Osteoblast (primary cell): Measurements from ENCODE around the gene TTLL1. TPM values are rescaled to one million over a fixed set of nuclear protein-coding genes. Genes with fewer than 3 reads are reported as not detected.

Experiments
- DNase-seq: peaks from one replicate; pipeline ENCODE4 v3.0.0; 2011; ENCODE audit warnings: low spot score, mixed read lengths; ENCODE audit not compliant: insufficient read length; ENCODE audit errors: missing footprints
- H2AFZ ChIP-seq: 2 replicates; pipeline ENCODE4 v1.6.0; 2011; ENCODE audit warnings: mild to moderate bottlenecking, low read length
- H3K27ac ChIP-seq: 2 replicates; pipeline ENCODE4 v1.5.1; 2011; ENCODE audit warnings: mild to moderate bottlenecking, low read depth, low read length, moderate library complexity
- H3K27me3 ChIP-seq: 2 replicates; pipeline ENCODE4 v1.6.0; 2012; ENCODE audit warnings: mild to moderate bottlenecking, control low read depth, inconsistent platforms, low read length, moderate library complexity; ENCODE audit not compliant: insufficient read depth
- H3K36me3 ChIP-seq: 2 replicates; pipeline ENCODE4 v1.5.1; 2011; ENCODE audit warnings: mild to moderate bottlenecking, low read length, control low read depth, moderate library complexity; ENCODE audit not compliant: insufficient read depth
- H3K4me1 ChIP-seq: 2 replicates; pipeline ENCODE4 v1.5.1; 2011; ENCODE audit warnings: mild to moderate bottlenecking, low read length, control low read depth, moderate library complexity; ENCODE audit not compliant: insufficient read depth
- H3K4me2 ChIP-seq: 2 replicates; pipeline ENCODE4 v1.6.0; 2011; ENCODE audit warnings: mild to moderate bottlenecking, low read length; ENCODE audit not compliant: insufficient read depth
- H3K4me3 ChIP-seq: fragments of 200-600 bp; sonication (generic); 3 replicates; pipeline ENCODE4 v1.5.1; 2012; ENCODE audit warnings: mild to moderate bottlenecking, low read length, inconsistent platforms; ENCODE audit not compliant: insufficient read depth
- H3K79me2 ChIP-seq: 2 replicates; pipeline ENCODE4 v1.6.0; 2012; ENCODE audit warnings: mild to moderate bottlenecking, low read length, control low read depth, inconsistent platforms; ENCODE audit not compliant: insufficient read depth
- H3K9me3 ChIP-seq: 2 replicates; pipeline ENCODE4 v1.5.1; 2011; ENCODE audit warnings: low read depth, low read length, control low read depth
- H4K20me1 ChIP-seq: 2 replicates; pipeline ENCODE4 v1.6.0; 2012; ENCODE audit warnings: mild to moderate bottlenecking, low read length, control low read depth; ENCODE audit not compliant: insufficient read depth
- CTCF ChIP-seq: IDR thresholded peaks from 2 replicates; pipeline ENCODE4 v1.5.1; 2011; ENCODE audit warnings: mild to moderate bottlenecking, low read depth, low read length, moderate library complexity; ENCODE audit errors: extremely low read depth
- total RNA-seq: library from RNA; depleted of rRNA; stranded (reverse); fragments of >200 nt; gene quantifications from 2 replicates; pipeline ENCODE4 v1.2.3, GENCODE V29; 2012

TTLL1 gene
- total RNA-seq, 1 donor, result 15.9 TPM

GRCh38 chr22:43057641-43058040, 31.6 kb downstream of the TTLL1 start:
- TF ChIP-seq CTCF, result no peak
- H2AFZ ChIP-seq, result no peak overlapping the region
- H3K9me3 ChIP-seq, result no peaks in the 10 kb centered on the region
- peaks cover 4% of the 10 kb centered on the region for H3K36me3 ChIP-seq
- H3K4me1 ChIP-seq, result no peaks in the 10 kb centered on the region
- no peak overlapping the region for H3K27ac ChIP-seq
- H3K4me3 ChIP-seq, result no peak overlapping the region
- no peaks in the 10 kb centered on the region for H3K79me2 ChIP-seq
- no peak for DNase-seq
- no peaks in the 10 kb centered on the region for H4K20me1 ChIP-seq
- no peaks in the 10 kb centered on the region for H3K27me3 ChIP-seq
- H3K4me2 ChIP-seq, result no peak overlapping the region

DNA sequence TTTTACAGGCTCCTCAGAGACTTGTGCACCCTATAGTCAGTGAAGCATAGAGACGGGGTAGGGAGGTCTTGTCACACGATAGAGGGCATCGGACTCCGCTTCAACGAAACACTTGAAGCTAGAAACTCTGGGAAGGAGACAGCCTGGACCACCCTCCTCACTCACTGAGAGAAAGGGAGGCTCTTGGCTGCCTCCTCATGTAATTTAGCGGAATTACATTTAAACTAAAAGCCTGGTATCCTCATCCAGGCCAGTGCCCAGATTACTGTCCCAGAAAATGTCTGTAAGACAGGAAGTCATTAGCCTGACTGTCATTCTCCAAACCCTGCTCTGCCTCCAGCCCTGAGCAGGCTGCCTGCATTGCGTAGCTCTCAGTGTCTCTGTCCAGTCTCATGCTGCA, 36.0 kb downstream of the TTLL1 start:
- H4K20me1 ChIP-seq, result no peaks in the 10 kb centered on the region
- no peaks in the 10 kb centered on the region for H3K27me3 ChIP-seq
- H3K27ac ChIP-seq, result no peak overlapping the region
- H3K4me2 ChIP-seq, result no peak overlapping the region
- no peaks in the 10 kb centered on the region for H3K79me2 ChIP-seq
- H3K4me3 ChIP-seq, result no peak overlapping the region
- H3K4me1 ChIP-seq, result no peaks in the 10 kb centered on the region
- H3K9me3 ChIP-seq, result no peaks in the 10 kb centered on the region
- H2AFZ ChIP-seq, result no peak overlapping the region
- no peak for TF ChIP-seq CTCF
- no peaks in the 10 kb centered on the region for H3K36me3 ChIP-seq
- no peak for DNase-seq

- no peak for TF ChIP-seq CTCF
- no peaks in the 10 kb centered on the region for H3K9me3 ChIP-seq
- H3K79me2 ChIP-seq, result no peaks in the 10 kb centered on the region
- DNase-seq, result no peak
- H3K4me1 ChIP-seq, result no peaks in the 10 kb centered on the region
- no peak overlapping the region for H3K4me2 ChIP-seq
- no peak overlapping the region for H2AFZ ChIP-seq
- H4K20me1 ChIP-seq, result no peaks in the 10 kb centered on the region
- H3K27ac ChIP-seq, result no peak overlapping the region
- no peak overlapping the region for H3K4me3 ChIP-seq
- peaks cover 3% of the 10 kb centered on the region for H3K36me3 ChIP-seq
- H3K27me3 ChIP-seq, result no peaks in the 10 kb centered on the region
Observed at GRCh38 chr22:43050995-43051394, 38.2 kb downstream of the TTLL1 start.

DNA sequence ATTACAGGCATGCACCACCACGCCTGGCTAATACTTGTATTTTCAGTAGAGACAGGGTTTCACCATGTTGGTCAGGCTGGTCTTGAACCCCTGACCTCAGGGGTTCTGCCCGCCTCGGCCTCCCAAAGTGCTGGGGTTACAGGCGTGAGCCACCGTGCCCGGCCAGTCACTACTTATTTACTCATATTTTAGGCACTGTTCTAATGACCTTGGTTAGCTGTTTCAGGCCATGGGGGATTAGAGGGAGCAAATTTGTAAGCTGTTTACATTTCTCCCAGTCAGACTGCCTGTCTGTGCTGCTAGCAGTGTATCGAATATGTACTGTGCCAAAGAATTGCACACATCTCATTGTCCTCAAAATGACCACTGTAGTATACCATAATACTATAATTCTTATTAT, 41.6 kb downstream of the TTLL1 start:
- Histone ChIP-seq H2AFZ (no peak overlapping the region), H3K4me3 (no peak overlapping the region), H3K27ac (no peak overlapping the region), H3K4me2 (no peak overlapping the region), H3K27me3 (no peaks in the 10 kb centered on the region), H4K20me1 (no peaks in the 10 kb centered on the region), H3K36me3 (peaks cover 3% of the 10 kb centered on the region), H3K79me2 (no peaks in the 10 kb centered on the region), H3K9me3 (no peaks in the 10 kb centered on the region), H3K4me1 (no peaks in the 10 kb centered on the region)
- no peak for TF ChIP-seq CTCF
- DNase-seq, result no peak
